Peyer's patch (tissue), 4 donors: ENCODE measurements around the gene SUMO1.

Experiments used
- CTCF ChIP-seq, 6 experiments: fragments of 450-650 bp in 4 of 6; fragments of 200-600 bp in 2 of 6; sonication (generic) in 1 of 6; IDR thresholded peaks; one replicate each; pipeline ENCODE4 v1.5.1; 2017 to 2019; ENCODE audit warnings: antibody characterized with exemption in 6 of 6, mild to moderate bottlenecking in 3 of 6, moderate library complexity in 1 of 6
- POLR2A ChIP-seq, 2 donors: fragments of 450-650 bp; IDR thresholded peaks; one replicate each; pipeline ENCODE4 v1.5.1; 2017; ENCODE audit warnings: antibody characterized with exemption in 2 of 2, mild to moderate bottlenecking in 2 of 2, moderate library complexity in 2 of 2

GRCh38 chr2:202201220-202202160, 36.9 kb downstream of the SUMO1 start:
- no peak for TF ChIP-seq CTCF (IDR thresholded peaks at IDR 0.05)
- no peak for TF ChIP-seq POLR2A (IDR thresholded peaks at IDR 0.05)
